Effector CD4-positive, alpha-beta T cell (primary cell): ENCODE data around the gene EPS8.

Source experiments
- DNase-seq: peaks from one replicate; pipeline ENCODE4 v3.0.0-alpha.2; 2020

EPS8 gene

GRCh38 chr12:15714256-15714655 lies 74.9 kb downstream of the EPS8 start:
- DNase-seq, result no peak

- no peak for DNase-seq
These were observed 76.1 kb downstream of the EPS8 start for GRCh38 chr12:15712823-15713660.

GRCh38 chr12:15712160-15712559 lies 77.0 kb downstream of the EPS8 start:
- DNase-seq, result no peak

GRCh38 chr12:15710860-15711510 lies 78.2 kb downstream of the EPS8 start:
- DNase-seq, result no peak

- no peak for DNase-seq
These were observed 79.6 kb downstream of the EPS8 start for GRCh38 chr12:15709551-15709950.

- no peak for DNase-seq
These were observed 80.7 kb downstream of the EPS8 start for GRCh38 chr12:15708396-15709076.

- DNase-seq, result no peak
These were observed 81.5 kb downstream of the EPS8 start for GRCh38 chr12:15707516-15708199.

- DNase-seq, result no peak
These were observed 83.0 kb downstream of the EPS8 start for GRCh38 chr12:15706010-15706676.

- no peak for DNase-seq
These were observed 83.6 kb downstream of the EPS8 start for GRCh38 chr12:15705606-15706005.

- no peak for DNase-seq
These were observed 86.9 kb downstream of the EPS8 start for GRCh38 chr12:15702276-15702675.

GRCh38 chr12:15701631-15702156 lies 87.5 kb downstream of the EPS8 start:
- DNase-seq, result no peak

- DNase-seq, result no peak
These were observed 88.0 kb downstream of the EPS8 start for GRCh38 chr12:15701206-15701605.

GRCh38 chr12:15700595-15700994 lies 88.6 kb downstream of the EPS8 start:
- DNase-seq, result no peak

- no peak for DNase-seq
These were observed 89.3 kb downstream of the EPS8 start for GRCh38 chr12:15699886-15700285.

- DNase-seq, result no peak
These were observed 90.8 kb downstream of the EPS8 start for GRCh38 chr12:15698377-15698871.

- DNase-seq, result no peak
These were observed 92.0 kb downstream of the EPS8 start for GRCh38 chr12:15697201-15697600.

- no peak for DNase-seq
These were observed 95.8 kb downstream of the EPS8 start for GRCh38 chr12:15693228-15693911.

- no peak for DNase-seq
These were observed 97.8 kb downstream of the EPS8 start for GRCh38 chr12:15691388-15691787.

- no peak for DNase-seq
These were observed 98.9 kb downstream of the EPS8 start for GRCh38 chr12:15690320-15690719.

- DNase-seq, result no peak
These were observed 99.4 kb downstream of the EPS8 start for GRCh38 chr12:15689751-15690191.

- no peak for DNase-seq
These were observed 100.2 kb downstream of the EPS8 start for GRCh38 chr12:15688838-15689625.
